K562 (cell line): ENCODE results near the gene NPFFR1. TPM values are rescaled to one million over a fixed set of nuclear protein-coding genes. Genes with fewer than 3 reads are reported as not detected.

ENCODE experiments used
- ARID1B ChIP-seq: fragments of 450-650 bp; IDR thresholded peaks from 2 replicates; pipeline ENCODE4 v1.6.1; 2016; ENCODE audit warnings: antibody characterized with exemption, mild to moderate bottlenecking, inconsistent platforms
- BHLHE40 ChIP-seq: IDR thresholded peaks from 2 replicates; pipeline ENCODE4 v1.6.1; 2011; ENCODE audit warnings: low read length, improper control_type of control experiment
- BMI1 ChIP-seq: fragments of 150-350 bp; IDR thresholded peaks from 2 replicates; pipeline ENCODE4 v1.6.1; 2014; ENCODE audit warnings: low read length
- CBX8 ChIP-seq: fragments of 200-600 bp; sonication (generic); IDR thresholded peaks from 2 replicates; pipeline ENCODE4 v1.6.1; 2012; ENCODE audit warnings: borderline replicate concordance, mixed run types, low read depth, mild to moderate bottlenecking, moderate library complexity, mixed read lengths, low read length, control low read depth, inconsistent platforms; ENCODE audit not compliant: poor library complexity, severe bottlenecking; ENCODE audit errors: extremely low read depth
- CTBP1 ChIP-seq: fragments of 450-650 bp; IDR thresholded peaks from 2 replicates; pipeline ENCODE4 v1.6.1; 2016; ENCODE audit warnings: borderline replicate concordance
- HNRNPLL ChIP-seq: fragments of 200-400 bp; formaldehyde crosslinking; IDR thresholded peaks from 2 replicates; pipeline ENCODE4 v1.6.1; 2017; ENCODE audit warnings: low read length, low read depth, mild to moderate bottlenecking; ENCODE audit not compliant: poor library complexity, severe bottlenecking
- MAZ ChIP-seq, 2 experiments: fragments of 450-650 bp in 1 of 2; sonication (generic) in 1 of 2; formaldehyde crosslinking; IDR thresholded peaks in 1 of 2; conservative IDR thresholded peaks in 1 of 2; 2 replicates each; pipeline versions ENCODE4 v1.4.0 to v1.5.0; 2020; ENCODE audit warnings: mild to moderate bottlenecking in 1 of 2, missing genetic modification reagents in 1 of 2
- PRDM10 ChIP-seq: fragments of 450-650 bp; IDR thresholded peaks from 2 replicates; pipeline ENCODE4 v1.6.1; 2018; ENCODE audit not compliant: partially characterized antibody
- RAD21 ChIP-seq, 2 experiments: fragments of 250-450 bp in 1 of 2; fragments of 450-650 bp in 1 of 2; sonication (Bioruptor Pico) in 1 of 2; formaldehyde crosslinking in 1 of 2; IDR thresholded peaks in 1 of 2; conservative IDR thresholded peaks in 1 of 2; 2 replicates each; pipeline versions ENCODE4 v1.4.0 to v1.8.0; 2020 to 2022; ENCODE audit warnings: mild to moderate bottlenecking in 2 of 2, moderate library complexity in 1 of 2
- STAT6 ChIP-seq: sonication (generic); formaldehyde crosslinking; IDR thresholded peaks from 2 replicates; pipeline ENCODE4 v1.8.1; 2023; ENCODE audit warnings: mild to moderate bottlenecking, missing genetic modification reagents
- TCF15 ChIP-seq: fragments of 250-450 bp; sonication (Bioruptor Pico); IDR thresholded peaks from 2 replicates; pipeline ENCODE4 v1.8.0; 2022; ENCODE audit warnings: moderate library complexity, mild to moderate bottlenecking, inconsistent platforms
- ZBTB7A ChIP-seq: IDR thresholded peaks from 2 replicates; pipeline ENCODE4 v1.6.1; 2011; ENCODE audit warnings: low read depth, mild to moderate bottlenecking, low read length, moderate library complexity, borderline replicate concordance; ENCODE audit not compliant: control insufficient read depth
- ZC3H4 ChIP-seq: sonication (generic); formaldehyde crosslinking; IDR thresholded peaks from 2 replicates; pipeline ENCODE4 v1.9.0; 2021; ENCODE audit warnings: missing genetic modification reagents, borderline replicate concordance
- ZNF785 ChIP-seq: fragments of 250-450 bp; sonication (Bioruptor Pico); IDR thresholded peaks from 2 replicates; pipeline ENCODE4 v1.4.0; 2020; ENCODE audit warnings: mild to moderate bottlenecking
- polyA plus RNA-seq, 8 experiments: library from polyadenylated mRNA; depleted of rRNA in 4 of 8; stranded (reverse) in 5 of 8; unstranded in 3 of 8; fragments of >200 nt; fragmentation: Nextera tagmentation in 2 of 8; fragmentation: Illumina TruSeq in 1 of 8; extraction: Ambion mirVana in 2 of 8; extraction: Trizol in 1 of 8; gene quantifications; 2 replicates each; pipeline versions ENCODE4 v1.2.1 to v1.2.3, GENCODE V29; 2011 to 2014; ENCODE audit warnings: inconsistent platforms in 1 of 8, missing spikeins in 1 of 8
- total RNA-seq, 7 experiments: library from RNA; depleted of rRNA in 6 of 7; stranded (reverse); fragments of >200 nt in 6 of 7; fragmentation: Illumina TruSeq in 2 of 7; extraction: Trizol in 2 of 7; gene quantifications; 2 replicates each; pipeline versions ENCODE4 v1.2.1 to v1.2.3, GENCODE V29; 2011 to 2021; ENCODE audit warnings: low replicate concordance in 1 of 7

The NPFFR1 gene
- total and polyA plus RNA-seq, 9 of the 15 experiments (the other 6 are each of a cell fraction or from before 2014, with no cell fraction given) = under 0.01 TPM; not detected in 8

GRCh38 chr10:70232155-70232858 is 51.5 kb downstream of the NPFFR1 start (continued):
- no peak for TF ChIP-seq PRDM10
- no peak for TF ChIP-seq HNRNPLL
- TF ChIP-seq RAD21 (CRISPR knock-in tag; conservative IDR thresholded peaks at IDR 0.05 in 1 of 2, IDR thresholded peaks at IDR 0.05 in 1 of 2) = no peak
- peak; percentile 40; the same call in 1 of the 2 replicates for TF ChIP-seq BHLHE40
- no peak for TF ChIP-seq ZC3H4 (CRISPR knock-in tag)
- no peak for TF ChIP-seq CBX8
- TF ChIP-seq TCF15 (CRISPR knock-in tag) = 0 out of 2 replicates have a peak, but pooled peaks have one; percentile 51
- peak; percentile 43; the same call in 1 of the 2 replicates for TF ChIP-seq ZBTB7A
- no peak for TF ChIP-seq ZNF785 (CRISPR knock-in tag)
- TF ChIP-seq MAZ (CRISPR knock-in tag; conservative IDR thresholded peaks at IDR 0.05 in 1 of 2, IDR thresholded peaks at IDR 0.05 in 1 of 2) = 0 out of 4 replicates have a peak, but pooled peaks have one; percentile 4 to 13
- peak; percentile 62; the same call in 1 of the 2 replicates for TF ChIP-seq CTBP1
- peak; percentile 23; the same call in 1 of the 2 replicates for TF ChIP-seq STAT6 (CRISPR knock-in tag)
- TF ChIP-seq ARID1B = peak; percentile 61
- TF ChIP-seq BMI1 = no peak
